ENCODE results near the gene FABP3. TPM values are rescaled to one million over a fixed set of nuclear protein-coding genes. Genes with fewer than 3 reads are reported as not detected.

FABP3 gene
- polyA plus RNA-seq, 1 donor from 2014 or later: 7.1 TPM

DNA sequence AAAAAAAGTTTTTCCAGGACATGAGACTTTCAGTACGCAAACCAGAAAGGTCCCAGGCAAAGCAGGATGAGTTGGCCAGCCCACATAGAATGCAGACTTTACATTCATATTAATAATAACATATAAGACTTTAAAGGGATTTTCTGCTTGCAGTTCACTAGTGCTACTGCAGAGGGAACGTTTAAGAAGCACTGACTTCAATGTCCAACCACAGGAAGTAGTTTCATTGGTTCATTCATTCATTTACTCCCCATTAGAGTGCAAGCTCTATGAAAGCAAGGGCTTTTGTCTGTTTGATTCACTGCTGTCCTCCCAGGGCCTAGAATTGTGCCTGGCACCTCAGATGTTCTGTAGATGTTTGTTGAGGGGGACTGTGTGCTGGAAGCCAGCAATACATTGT, 28.4 kb upstream of the FABP3 start:
- Histone ChIP-seq H3K9me2 (ENCODE audit: insufficient read depth, low read length) (no peaks in the 10 kb centered on the region), H3K9me3 (ENCODE audit: low read length) (no peaks in the 10 kb centered on the region), H3F3A (ENCODE audit: insufficient read depth, low read length, poor library complexity, severe bottlenecking) (no peaks in the 10 kb centered on the region), H3K4me2 (ENCODE audit: low read length) (no peak overlapping the region), H3K36me3 (ENCODE audit: insufficient read depth, low read length) (no peaks in the 10 kb centered on the region), H4K20me1 (ENCODE audit: insufficient read depth) (no peaks in the 10 kb centered on the region), H3K79me2 (replicated peaks; ENCODE audit: insufficient read depth, low read length) (no peaks in the 10 kb centered on the region), H3K27ac (ENCODE audit: low read length) (no peak overlapping the region), H2AFZ (ENCODE audit: low read depth, low read length) (no peak overlapping the region), H3K9ac (ENCODE audit: low read length) (no peak overlapping the region), H3K4me3 (ENCODE audit: low read length) (no peak overlapping the region), H3K27me3 (ENCODE audit: insufficient read depth, low read depth, low read length) (no peaks in the 10 kb centered on the region)
- TF ChIP-seq EP300 (conservative IDR thresholded peaks at IDR 0.05; ENCODE audit: poor library complexity, severe bottlenecking): no peak
- TF ChIP-seq RAD21 (conservative IDR thresholded peaks at IDR 0.05): no peak
- TF ChIP-seq POLR2AphosphoS5 (IDR thresholded peaks at IDR 0.05): no peak
- TF ChIP-seq MXI1 (conservative IDR thresholded peaks at IDR 0.05; ENCODE audit: poor library complexity, severe bottlenecking): no peak
- TF ChIP-seq, protein P1, sequence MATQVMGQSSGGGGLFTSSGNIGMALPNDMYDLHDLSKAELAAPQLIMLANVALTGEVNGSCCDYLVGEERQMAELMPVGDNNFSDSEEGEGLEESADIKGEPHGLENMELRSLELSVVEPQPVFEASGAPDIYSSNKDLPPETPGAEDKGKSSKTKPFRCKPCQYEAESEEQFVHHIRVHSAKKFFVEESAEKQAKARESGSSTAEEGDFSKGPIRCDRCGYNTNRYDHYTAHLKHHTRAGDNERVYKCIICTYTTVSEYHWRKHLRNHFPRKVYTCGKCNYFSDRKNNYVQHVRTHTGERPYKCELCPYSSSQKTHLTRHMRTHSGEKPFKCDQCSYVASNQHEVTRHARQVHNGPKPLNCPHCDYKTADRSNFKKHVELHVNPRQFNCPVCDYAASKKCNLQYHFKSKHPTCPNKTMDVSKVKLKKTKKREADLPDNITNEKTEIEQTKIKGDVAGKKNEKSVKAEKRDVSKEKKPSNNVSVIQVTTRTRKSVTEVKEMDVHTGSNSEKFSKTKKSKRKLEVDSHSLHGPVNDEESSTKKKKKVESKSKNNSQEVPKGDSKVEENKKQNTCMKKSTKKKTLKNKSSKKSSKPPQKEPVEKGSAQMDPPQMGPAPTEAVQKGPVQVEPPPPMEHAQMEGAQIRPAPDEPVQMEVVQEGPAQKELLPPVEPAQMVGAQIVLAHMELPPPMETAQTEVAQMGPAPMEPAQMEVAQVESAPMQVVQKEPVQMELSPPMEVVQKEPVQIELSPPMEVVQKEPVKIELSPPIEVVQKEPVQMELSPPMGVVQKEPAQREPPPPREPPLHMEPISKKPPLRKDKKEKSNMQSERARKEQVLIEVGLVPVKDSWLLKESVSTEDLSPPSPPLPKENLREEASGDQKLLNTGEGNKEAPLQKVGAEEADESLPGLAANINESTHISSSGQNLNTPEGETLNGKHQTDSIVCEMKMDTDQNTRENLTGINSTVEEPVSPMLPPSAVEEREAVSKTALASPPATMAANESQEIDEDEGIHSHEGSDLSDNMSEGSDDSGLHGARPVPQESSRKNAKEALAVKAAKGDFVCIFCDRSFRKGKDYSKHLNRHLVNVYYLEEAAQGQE (IDR thresholded peaks at IDR 0.05; ENCODE audit: borderline replicate concordance): no peak
- TF ChIP-seq SMC3 (conservative IDR thresholded peaks at IDR 0.05; ENCODE audit: poor library complexity): no peak
- TF ChIP-seq TAF1 (IDR thresholded peaks at IDR 0.05; ENCODE audit: low read depth): no peak
- TF ChIP-seq, protein P2, sequence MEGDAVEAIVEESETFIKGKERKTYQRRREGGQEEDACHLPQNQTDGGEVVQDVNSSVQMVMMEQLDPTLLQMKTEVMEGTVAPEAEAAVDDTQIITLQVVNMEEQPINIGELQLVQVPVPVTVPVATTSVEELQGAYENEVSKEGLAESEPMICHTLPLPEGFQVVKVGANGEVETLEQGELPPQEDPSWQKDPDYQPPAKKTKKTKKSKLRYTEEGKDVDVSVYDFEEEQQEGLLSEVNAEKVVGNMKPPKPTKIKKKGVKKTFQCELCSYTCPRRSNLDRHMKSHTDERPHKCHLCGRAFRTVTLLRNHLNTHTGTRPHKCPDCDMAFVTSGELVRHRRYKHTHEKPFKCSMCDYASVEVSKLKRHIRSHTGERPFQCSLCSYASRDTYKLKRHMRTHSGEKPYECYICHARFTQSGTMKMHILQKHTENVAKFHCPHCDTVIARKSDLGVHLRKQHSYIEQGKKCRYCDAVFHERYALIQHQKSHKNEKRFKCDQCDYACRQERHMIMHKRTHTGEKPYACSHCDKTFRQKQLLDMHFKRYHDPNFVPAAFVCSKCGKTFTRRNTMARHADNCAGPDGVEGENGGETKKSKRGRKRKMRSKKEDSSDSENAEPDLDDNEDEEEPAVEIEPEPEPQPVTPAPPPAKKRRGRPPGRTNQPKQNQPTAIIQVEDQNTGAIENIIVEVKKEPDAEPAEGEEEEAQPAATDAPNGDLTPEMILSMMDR (IDR thresholded peaks at IDR 0.05; ENCODE audit: poor library complexity, severe bottlenecking): no peak
- no peak for TF ChIP-seq EZH2 (IDR thresholded peaks at IDR 0.05; ENCODE audit: borderline replicate concordance, insufficient read depth, low read length, poor library complexity, severe bottlenecking)

DNA sequence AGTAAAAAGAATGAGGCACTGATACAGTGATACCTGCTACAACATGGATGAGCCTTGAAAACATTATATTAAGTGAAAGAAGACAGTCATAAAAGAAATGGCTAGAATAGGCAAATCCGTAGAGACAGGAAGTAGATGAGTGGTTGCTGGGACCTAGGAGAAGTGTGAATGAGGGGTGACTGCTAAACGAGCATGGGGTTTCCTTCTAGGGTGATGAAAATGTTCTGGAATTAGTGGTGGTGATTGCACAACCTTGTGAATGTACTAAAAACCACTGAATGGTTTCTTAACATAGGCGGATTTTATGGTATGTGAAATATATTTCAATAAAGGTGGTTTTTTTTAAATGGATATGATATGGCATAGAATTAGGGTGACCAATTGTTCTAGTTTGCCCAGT, 27.5 kb upstream of the FABP3 start:
- no peak for TF ChIP-seq POLR2AphosphoS5 (IDR thresholded peaks at IDR 0.05)
- TF ChIP-seq EZH2 (IDR thresholded peaks at IDR 0.05; ENCODE audit: borderline replicate concordance, insufficient read depth, low read length, poor library complexity, severe bottlenecking): no peak
- TF ChIP-seq EP300 (conservative IDR thresholded peaks at IDR 0.05; ENCODE audit: poor library complexity, severe bottlenecking): no peak
- TF ChIP-seq SMC3 (conservative IDR thresholded peaks at IDR 0.05; ENCODE audit: poor library complexity): no peak
- TF ChIP-seq, protein P1 (IDR thresholded peaks at IDR 0.05; ENCODE audit: borderline replicate concordance): no peak
- TF ChIP-seq, protein P2 (IDR thresholded peaks at IDR 0.05; ENCODE audit: poor library complexity, severe bottlenecking): no peak
- no peak for TF ChIP-seq MXI1 (conservative IDR thresholded peaks at IDR 0.05; ENCODE audit: poor library complexity, severe bottlenecking)

More for the DNA sequence above, 27.5 kb upstream of the FABP3 start:
- no peak overlapping the region for H3K9ac ChIP-seq (ENCODE audit: low read length)
- no peaks in the 10 kb centered on the region for H3K9me2 ChIP-seq (ENCODE audit: insufficient read depth, low read length)
- no peaks in the 10 kb centered on the region for H3F3A ChIP-seq (ENCODE audit: insufficient read depth, low read length, poor library complexity, severe bottlenecking)
- H3K4me3 ChIP-seq (ENCODE audit: low read length): no peak overlapping the region
- H3K27me3 ChIP-seq (ENCODE audit: insufficient read depth, low read depth, low read length): no peaks in the 10 kb centered on the region
- H2AFZ ChIP-seq (ENCODE audit: low read depth, low read length): no peak overlapping the region
- H3K79me2 ChIP-seq (replicated peaks; ENCODE audit: insufficient read depth, low read length): no peaks in the 10 kb centered on the region
- no peaks in the 10 kb centered on the region for H4K20me1 ChIP-seq (ENCODE audit: insufficient read depth)
- H3K4me2 ChIP-seq (ENCODE audit: low read length): no peak overlapping the region
- H3K36me3 ChIP-seq (ENCODE audit: insufficient read depth, low read length): no peaks in the 10 kb centered on the region
- no peaks in the 10 kb centered on the region for H3K9me3 ChIP-seq (ENCODE audit: low read length)
- no peak overlapping the region for H3K27ac ChIP-seq (ENCODE audit: low read length)
